SIG-M5 treated with dmso at 0.1 percent for 504 hours (cell line): ENCODE data around the gene CPSF4.
A peak's percentile ranks its signal among the peaks of the same experiment; 100 is the strongest.

Experiments
- DNase-seq: peaks from one replicate; lab custom pipeline; 2025; ENCODE audit not compliant: unreplicated experiment; lab: John Stamatoyannopoulos, UW

Gene CPSF4

DNA sequence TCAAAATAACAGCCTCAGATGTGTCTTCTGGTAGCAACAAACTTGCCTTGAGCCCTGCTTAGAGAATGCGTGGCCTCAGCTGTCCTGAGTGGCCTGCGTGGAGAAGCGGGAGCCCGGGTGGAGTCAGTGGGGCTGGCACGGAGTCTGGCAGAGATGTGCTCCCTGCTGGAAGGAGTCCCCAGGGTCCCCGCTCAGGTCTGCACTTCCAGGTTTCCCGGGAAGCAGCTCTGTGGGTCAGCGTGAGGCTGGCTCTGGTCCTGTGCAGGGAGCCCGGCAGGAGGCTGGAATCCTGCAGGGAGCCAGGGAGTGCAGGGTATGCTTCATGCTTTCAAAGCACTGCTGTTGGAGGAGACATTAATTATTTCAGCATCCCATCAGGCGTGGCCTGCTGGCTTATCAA lies 10.1 kb downstream of the CPSF4 start:
- DNase-seq, result no peak

DNA sequence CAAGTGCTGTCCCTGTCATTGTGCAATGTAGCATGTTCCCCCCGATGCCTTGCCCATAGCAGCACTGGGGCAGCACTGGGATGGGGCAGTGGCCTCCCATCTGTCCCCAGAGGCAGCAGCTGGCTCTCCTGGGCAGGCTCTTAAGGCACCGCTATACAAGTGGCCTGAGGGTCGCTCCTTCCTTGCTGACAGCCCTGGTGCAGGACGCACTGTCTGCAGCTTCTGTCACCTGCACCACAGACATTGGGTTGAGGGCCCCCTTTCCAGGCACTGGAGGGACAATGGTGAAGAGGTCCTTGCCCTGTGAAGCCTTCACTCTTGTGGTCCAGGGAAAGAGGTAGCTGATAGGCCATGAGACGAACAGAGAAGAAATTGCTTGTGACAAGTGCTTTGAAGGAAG lies 10.6 kb downstream of the CPSF4 start:
- no peak for DNase-seq

DNA sequence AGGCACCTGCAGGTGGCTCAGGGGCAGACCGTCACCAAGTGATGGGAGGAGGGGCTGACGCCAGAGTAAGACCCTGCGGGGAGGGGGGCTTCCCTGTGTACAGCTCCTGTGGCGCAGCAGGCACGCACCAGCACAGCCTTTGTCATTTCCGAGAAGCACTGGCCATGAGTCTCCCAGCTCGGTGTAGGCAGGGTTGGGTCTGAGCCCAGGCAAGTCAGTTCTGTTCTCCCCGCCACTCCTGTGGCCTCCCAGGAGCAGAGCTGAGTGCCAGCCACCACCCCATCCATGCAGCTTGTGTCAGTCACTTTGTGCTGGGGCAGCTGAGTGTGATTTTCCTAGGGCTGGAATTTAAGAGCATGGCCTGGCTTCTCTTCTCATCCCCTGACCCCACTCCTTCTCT lies 13.2 kb downstream of the CPSF4 start:
- no peak for DNase-seq

DNA sequence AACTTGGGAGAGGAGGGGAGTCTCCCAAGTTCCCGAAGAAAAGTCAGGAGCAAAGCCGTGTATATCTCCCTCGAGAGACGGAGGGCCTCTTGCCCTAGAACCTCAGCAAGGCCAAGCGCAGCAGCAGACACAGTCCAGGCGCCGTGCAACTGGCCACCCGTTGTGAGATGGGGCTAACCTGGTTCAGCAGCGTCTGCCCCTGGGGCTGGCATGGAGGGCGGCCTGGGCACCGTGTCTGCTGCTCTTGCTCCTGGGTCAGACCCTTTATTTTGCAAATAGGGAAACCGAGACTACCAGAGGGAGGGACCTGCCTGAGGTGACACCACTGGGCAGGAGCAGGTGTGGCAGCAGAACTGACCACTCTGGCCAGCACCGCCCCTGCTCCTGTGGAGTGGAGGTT lies 13.8 kb downstream of the CPSF4 start:
- DNase-seq, result no peak

DNA sequence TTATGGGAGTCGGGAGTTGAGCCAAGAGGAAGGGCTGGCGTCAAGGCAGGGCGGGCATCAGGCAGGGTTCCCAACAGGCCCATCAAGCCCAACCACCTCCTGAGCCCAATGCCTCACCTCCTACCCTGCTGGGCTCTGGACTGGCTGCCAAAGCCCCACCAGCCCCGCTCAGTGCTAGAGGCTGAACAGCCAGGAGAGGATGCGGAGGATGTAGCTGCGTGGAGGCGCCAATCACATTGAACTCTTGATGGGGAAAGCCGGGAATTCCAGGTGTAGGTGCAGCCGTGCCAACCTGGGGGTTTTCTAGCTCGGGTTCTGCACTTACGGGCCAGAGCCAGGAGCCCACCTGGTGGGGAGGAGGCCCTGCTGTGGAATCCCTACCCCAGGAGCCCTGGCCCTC lies 14.4 kb downstream of the CPSF4 start:
- no peak for DNase-seq

DNA sequence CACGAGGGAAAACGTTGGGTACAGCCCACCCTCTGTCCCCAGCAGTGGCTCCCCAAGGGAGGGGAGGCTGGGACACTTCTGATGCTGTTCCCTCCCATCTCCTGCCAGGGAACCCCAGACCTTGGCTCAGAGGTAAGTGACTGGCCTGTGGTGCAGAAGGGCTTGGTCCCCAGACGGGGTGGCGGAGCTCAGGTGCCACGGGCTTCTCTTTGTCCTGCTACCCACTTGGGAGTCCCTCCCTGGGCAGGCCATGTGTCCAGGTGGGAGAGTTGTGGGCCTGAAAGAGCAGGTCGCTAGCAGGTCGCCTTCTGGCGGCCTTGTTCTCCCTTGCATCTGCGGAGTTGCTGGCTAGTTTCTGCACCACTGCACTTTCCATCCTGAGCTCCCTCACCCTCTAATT lies 17.1 kb downstream of the CPSF4 start:
- DNase-seq, result no peak

DNA sequence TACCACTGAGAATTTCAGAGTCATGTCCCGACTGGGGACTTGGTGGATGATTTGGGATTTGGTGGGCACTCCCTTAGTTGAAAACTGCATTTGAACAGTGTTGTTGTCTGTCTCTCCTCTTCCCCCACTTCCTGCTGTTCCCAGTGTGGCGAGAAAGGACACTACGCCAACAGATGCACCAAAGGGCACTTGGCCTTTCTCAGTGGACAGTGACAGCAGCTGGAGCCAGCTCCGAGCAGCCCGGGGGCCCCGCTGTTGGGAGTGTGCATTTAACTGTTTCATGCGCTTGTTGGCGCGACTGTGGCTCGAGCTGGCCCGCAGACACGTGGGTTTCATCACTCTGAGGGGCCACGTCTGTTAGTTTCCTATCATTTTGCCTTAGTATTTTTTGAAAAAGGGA lies 17.5 kb downstream of the CPSF4 start:
- DNase-seq, result no peak

DNA sequence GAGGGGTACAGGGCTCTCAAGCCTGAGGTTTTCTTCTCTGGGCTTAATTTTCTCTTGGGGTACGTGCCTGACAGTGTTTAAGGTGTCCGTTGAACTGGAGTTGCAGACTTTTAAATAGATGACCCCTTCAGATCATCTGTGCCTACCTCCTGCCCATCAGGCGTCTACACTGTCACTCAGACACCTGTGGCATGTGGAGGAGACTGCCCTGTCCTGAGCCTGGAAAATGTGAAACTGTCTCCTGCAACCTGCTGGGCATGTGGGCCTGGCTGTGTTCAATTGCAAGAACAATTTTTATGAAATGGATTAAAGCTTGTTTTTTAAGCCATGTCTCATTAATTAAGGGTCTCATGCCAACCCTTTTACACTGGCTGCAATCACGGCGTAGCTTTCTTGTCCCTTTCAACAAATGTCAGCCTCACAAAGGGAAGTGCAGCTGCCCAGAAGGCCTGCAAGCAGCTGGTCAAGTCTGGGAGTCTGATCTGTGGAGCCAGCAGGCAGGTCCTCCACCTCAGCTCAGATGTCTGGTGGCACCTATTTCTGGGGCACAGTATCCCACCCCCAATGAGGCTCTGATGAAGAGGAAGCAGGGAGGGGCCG lies 18.4 kb downstream of the CPSF4 start:
- DNase-seq, result no peak

DNA sequence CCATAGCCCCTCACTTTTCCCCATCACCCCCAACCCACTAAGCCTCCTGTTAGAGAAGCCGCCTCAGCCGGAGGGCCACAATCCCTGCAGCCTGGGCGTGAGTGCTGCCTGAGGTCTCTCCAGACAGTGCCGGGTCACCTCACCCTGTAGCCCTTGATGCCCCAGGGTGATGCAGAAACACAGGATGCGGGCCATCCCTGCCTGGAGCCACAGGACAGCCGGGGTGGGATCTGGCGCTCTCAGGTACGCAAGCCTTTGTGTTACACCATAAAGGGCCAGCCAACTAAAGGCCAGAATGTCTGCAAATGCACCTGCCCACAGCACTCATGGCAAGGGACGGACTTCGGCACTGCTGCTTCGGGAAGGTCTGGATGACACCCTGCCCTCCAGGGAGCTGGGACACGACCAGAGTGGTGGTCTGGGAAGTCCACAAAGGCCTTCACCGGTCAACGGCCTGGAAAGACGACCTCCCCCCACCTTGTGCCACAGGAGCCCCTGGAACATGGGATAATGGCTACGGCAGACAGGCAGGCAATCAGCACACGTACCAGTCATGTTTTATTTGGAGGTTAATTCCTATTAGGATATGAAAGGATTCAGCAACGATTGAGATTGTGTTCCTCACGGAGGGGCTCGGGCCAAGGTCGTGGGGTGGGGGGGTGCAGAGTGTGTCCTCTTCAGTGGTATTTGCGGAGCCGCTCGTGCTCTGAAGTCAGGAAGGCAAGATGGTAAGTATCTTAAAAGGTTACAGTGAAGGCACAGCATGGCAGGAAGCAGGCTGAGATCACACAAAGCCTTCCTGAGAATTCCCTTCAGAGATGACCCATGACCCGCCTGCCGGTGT lies 19.1 kb downstream of the CPSF4 start:
- no peak for DNase-seq

DNA sequence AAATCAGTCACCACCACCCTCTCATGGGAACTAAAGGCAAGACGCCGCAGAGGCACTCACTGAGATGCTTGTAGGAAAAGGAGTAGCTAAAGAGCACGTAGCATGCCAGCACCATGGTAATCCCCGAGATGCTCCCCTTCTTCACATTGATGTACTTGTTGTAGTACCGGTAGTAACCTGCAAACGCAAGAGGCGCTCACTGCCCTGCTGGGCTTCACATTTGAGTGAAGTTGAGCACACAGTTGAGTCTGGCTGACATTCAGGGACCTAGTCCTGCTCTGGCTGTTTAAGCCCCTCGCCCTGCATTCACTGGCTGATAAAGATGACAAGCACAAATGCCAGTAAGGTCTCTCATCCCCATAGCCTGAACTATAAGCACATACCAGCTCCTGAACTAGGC lies 20.3 kb downstream of the CPSF4 start:
- peak; percentile 58 for DNase-seq

DNA sequence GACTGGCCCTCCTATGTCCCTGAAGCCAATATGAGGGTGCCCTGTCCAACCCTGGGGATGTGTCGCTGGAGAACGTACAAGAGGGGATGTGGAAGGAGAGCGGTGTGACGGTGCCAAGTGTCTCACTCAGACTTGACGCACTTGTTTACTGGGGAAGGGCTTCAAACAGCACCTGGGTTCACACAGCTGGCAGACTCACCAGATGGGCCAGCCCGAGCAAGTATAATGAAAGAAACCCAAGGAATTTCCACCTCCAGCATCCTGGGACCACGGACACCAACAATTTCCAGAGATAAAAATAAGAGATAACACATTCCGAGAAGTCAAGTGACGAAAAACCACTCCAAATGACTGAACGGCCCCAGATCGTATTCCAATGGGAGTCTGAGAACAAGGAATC lies 21.9 kb downstream of the CPSF4 start:
- no peak for DNase-seq

DNA sequence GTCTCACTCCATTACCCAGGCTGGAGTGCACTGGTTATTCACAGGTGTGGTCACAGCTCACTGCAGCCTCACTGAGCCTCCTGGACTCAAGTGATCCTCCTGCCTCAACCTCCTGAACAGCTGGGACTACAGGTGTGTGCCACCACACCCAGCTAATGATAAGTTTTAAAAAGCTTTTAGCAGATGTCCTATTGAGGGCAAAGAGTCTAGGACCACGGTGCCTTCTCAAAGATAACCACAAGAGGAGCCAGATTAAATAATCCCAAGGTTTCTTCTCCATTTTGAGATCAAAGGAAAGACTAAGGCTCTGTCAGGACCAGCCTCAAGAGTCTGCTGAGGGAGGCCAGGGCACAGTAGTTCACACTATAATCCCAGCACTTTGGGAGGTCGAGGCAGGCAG lies 22.5 kb downstream of the CPSF4 start:
- no peak for DNase-seq

DNA sequence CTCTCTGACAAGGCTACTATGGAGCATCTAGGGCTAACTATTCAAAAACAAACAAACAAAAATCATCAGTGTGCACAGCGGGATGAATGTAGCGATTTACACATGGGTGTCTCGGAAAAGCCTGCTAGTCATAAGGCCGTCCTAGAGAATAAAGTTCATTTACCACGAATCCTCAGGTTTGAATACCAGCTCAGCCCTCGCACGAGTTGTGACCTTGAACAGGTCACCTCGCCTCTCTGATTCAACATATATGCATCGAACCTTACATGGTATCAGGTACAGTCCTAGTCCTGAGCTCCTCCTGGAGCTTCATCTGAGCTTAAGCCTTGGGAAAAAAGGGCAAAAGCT lies 26.7 kb downstream of the CPSF4 start:
- DNase-seq, result no peak

DNA sequence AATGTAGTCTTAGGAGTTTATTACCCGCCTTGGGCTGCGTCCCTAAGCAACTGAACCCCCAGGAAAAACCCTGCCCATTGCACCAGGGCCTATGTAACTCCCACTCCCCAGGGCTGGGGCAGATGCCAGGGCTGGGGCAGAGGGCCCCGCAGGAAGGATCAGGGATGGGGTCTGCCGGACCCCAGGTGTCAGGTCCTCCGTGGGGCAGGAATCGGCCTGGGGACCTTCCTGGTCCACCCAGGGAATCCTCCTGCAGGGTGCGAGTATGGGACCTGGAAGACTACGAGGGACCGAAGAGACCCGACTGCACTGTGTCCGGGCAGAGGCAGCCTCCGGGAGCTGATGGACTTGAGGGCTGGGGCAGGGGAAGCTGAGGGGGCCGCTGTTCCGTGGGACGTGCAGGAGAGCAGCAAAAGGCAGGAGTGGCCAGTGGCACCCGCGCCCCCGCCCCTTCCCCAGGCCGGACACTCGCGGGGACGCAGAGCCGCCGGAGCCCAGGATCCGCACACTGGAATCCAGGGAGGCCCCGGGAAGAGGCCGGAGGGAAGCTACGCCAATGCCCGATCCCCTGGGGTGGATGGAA lies 29.7 kb downstream of the CPSF4 start:
- no peak for DNase-seq

DNA sequence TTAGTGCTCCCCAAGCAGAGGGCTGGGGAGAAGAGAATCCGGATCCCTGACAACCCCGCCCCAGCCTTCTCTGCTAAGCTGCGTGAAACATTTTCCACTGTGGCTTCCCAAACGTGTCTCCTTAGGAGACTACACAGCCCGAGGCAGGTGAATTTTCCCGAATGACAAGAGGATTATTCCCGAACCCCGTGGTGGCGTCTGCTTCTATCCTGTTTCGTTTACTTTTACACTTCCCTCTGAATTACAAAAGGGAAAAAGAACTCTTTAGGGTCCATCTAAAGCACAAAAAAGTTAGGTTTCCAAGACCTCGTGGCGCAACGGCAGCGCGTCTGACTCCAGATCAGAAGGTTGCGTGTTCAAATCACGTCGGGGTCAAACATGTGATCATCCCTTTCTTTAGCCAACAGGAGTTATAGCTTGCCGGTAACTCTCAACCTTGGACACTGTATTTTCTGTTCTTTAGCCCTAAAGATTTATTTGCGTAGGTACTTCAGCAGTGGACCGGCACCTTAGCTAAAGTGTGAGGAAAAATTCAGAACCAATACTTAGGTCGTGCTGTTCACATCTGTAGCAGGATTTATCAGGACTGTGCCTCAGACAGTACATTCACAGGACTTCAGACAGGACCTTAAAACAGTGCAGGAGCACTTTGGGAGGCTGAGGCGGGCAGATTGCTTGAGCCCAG lies 30.8 kb downstream of the CPSF4 start:
- no peak for DNase-seq

DNA sequence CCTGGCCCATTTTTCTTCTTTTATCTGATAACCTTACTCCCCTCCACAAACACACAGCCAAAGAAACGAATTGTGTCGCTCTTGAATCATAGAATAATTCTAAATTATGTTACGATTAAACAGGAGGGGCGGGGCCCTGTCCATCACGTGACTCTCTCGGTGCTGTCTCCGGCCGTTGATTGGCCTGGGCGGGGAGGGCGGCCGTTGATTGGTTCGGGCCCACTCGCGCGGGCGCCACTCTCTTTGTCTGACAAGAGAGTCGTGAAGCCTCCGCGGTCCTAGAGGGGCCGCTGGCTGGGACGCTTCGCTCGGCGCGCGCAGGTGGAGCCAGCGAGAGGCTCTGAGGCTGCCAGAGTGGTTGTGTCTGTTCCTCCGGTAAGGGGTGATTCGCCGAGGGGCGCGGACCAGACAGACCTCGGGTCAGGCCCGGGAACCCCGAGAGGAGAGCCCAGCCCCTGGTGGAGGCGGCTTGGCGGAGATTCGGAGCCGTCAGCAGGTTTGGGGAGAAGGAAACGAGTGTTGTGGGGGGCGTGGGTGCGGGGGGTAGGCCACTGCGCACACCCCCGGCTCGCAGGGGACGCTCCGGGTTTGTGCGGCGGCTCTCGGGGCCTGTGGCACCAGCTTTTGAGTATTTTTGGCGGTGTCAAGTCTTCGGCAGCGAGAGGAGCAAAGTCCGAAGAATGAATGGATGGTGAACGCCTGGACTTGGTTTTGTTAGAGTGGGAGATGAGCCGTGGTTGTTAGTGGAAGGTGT lies 34.0 kb downstream of the CPSF4 start, which contains the start of gene ZNF789:
Gene ZNF789 (plus strand): TSS at position 330 of the 754 bp plus-strand sequence. CDS start 3,567 bp downstream, outside the sequence.
- peak; percentile 92 for DNase-seq

DNA sequence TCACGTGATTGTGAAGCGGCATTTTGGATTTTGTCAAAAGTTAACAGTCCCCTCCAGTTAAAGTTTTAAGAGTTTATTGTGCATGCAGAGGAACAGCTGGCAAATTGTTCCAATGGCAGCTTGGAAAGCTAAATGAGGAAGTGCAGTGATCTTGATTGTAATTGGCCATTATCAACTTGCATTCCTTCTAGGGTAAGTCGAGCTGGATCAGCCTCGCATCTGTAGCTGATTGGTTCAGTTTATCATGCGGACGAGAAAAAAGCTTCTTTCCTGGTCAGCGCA lies 34.5 kb downstream of the CPSF4 start:
- peak; percentile 88 for DNase-seq

DNA sequence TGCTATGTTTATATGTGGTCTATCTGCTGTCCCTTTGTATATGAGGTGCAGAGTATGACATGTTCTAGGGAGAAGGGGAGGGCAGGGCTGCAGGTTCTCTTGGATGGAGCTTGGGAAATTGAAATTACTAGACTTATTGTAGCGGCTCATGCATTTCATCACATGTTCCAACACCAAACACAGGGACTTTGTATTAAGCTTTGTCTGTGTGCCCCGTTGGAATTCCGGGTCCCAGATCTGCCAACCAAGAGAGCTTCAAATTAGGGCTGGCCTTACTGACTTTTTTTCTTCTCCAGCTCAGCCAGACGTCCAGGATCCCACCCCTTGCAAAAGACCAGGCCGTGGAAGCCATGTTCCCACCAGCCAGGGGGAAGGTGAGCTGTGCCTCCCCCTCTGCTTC lies 37.4 kb downstream of the CPSF4 start:
- DNase-seq, result no peak

DNA sequence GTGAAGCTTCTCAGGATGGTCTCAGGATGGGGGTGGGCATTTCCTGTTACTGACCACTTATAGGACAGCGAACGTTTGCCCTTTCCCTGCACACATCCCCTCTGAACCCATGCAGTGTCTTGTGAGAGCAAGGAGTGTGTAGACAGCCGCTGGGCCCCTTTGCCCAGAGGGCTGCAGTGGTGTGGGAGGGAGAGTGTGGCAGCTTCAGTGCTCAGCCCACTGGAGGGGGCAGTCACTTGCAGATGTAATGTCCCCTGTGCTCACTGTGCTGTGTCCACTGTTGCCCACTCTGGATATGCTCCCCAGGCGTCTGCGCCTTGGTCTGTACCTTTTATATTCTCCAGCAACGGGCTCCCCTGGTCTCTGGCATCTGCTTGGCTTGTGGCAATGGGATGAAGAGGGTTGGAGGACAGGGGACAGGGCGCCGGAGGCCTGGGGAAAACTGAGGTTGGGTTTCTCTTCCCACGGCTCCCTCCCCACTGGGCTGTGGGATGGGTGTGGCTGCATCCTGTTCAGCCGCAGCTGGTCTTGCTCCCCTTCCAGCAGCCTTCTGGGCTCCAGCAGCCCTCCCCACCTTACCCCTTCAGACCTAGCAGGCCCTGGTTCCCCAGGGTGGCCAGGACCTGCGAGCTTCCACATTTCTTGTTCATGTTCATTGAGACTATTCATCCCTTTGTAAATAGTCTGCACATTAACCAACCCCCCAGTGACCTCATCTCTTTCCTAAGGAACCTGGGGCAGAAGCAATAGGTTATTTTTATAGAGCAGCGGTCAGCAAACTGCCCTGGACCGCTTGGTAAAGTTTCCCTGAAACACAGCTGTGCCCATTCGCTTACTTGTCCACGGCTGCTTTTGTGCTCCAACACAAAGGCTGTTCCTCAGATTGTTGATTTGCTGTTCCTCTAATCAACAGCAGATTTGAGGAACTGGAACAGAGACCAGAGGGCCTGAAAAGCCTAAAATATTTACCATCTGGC lies 40.0 kb downstream of the CPSF4 start:
- DNase-seq, result no peak

DNA sequence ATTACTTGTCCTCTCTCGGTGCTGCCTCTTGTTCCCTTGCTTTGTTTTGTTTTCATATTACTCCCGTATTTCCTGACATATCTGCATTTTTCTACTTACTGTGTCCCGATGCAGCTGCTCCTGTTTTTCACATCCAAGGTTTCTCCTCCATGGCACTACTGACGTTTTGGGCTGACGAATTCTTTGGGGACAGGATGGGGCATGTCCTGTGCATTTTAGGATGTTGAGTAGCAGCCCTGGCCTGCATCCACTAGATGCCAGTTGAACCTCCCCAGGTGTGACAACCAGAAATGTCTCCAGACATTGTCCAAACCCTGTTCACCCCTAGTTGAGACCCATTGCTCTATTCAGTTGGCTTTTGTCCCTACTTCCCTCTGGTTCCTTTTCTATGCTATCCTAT lies 46.4 kb downstream of the CPSF4 start:
- DNase-seq, result no peak
